Measurements from ENCODE around the gene KIF21A. TPM values are rescaled to one million over a fixed set of nuclear protein-coding genes. Genes with fewer than 3 reads are reported as not detected.

KIF21A gene
- total RNA-seq, 1 experiment from 2014 or later = 29.1 TPM

DNA sequence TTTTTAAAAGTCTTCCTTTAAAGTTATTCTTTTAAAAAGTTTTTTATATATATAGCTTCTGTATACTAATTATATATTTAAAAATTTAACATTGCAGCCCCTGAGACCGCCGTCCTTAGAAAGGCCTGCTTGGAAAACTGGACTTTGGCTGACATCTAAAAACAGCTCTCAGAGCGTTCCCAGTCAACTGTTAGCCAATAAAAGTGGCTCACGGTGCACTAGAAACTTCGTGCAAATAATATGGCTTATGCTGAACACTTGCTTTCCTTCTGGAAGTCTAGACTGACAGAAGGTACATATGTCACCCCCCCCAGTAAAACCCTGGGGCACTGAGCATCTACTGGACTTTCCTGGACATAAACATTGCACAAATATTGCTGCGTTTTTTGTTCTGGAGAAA, 115.0 kb downstream of the KIF21A start:
- no peaks in the 10 kb centered on the region for H3K9me2 ChIP-seq (ENCODE audit: insufficient read depth)
- BruUV-seq (replicated peaks) = no TSS peak
- H3K9me3 ChIP-seq (ENCODE audit: control insufficient read depth in 1 of 2, insufficient read depth in 1 of 2, low read depth in 1 of 2, low read length in 2 of 2) = no peaks in the 10 kb centered on the region
- ATAC-seq (no peak), DNase-seq (ENCODE audit: low read depth, low spot score) (no peak)
- POLR2A ChIA-PET = no interaction called here
- H3K79me2 ChIP-seq (ENCODE audit: insufficient read depth, low read length) = no peaks in the 10 kb centered on the region
- H4K20me1 ChIP-seq (ENCODE audit: insufficient read depth) = no peaks in the 10 kb centered on the region
- CTCF ChIA-PET = no interaction called here
- no peak overlapping the region for H3K4me2 ChIP-seq (ENCODE audit: low read length)
- H3K27me3 ChIP-seq (ENCODE audit: insufficient read depth, low read length) = no peaks in the 10 kb centered on the region
- no peak overlapping the region for H2AFZ ChIP-seq (ENCODE audit: low read depth, low read length, poor library complexity, severe bottlenecking)
- H3K9ac ChIP-seq (ENCODE audit: low read length) = no peak overlapping the region
- TF ChIP-seq MAX (IDR thresholded peaks at IDR 0.05) (no peak), EGR1 (IDR thresholded peaks at IDR 0.05; ENCODE audit: low read depth) (no peak)
- H3K4me1 ChIP-seq (ENCODE audit: control insufficient read depth in 1 of 2, insufficient read depth in 2 of 2, low read length in 2 of 2) = no peaks in the 10 kb centered on the region
- H3K27ac ChIP-seq (ENCODE audit: low read depth, low read length) = no peak overlapping the region
- peaks cover 5 to 14% of the 10 kb centered on the region in 2 experiments; a peak in 2 of 4 replicates for H3K36me3 ChIP-seq (ENCODE audit: control insufficient read depth in 1 of 2, insufficient read depth in 2 of 2, low read length in 2 of 2)
- H3K4me3 ChIP-seq (replicated peaks in 1 of 2; ENCODE audit: low read depth in 1 of 2, low read length in 2 of 2) = no peak overlapping the region
- intact Hi-C loops (cut with micrococcal nuclease) = no loop called here
- RAD21 ChIA-PET (ENCODE audit: low non-redundant PET in 1 of 2, low total read pairs in 2 of 2, uncharacterized antibody in 2 of 2, unreplicated experiment in 2 of 2) = no interaction called here

DNA sequence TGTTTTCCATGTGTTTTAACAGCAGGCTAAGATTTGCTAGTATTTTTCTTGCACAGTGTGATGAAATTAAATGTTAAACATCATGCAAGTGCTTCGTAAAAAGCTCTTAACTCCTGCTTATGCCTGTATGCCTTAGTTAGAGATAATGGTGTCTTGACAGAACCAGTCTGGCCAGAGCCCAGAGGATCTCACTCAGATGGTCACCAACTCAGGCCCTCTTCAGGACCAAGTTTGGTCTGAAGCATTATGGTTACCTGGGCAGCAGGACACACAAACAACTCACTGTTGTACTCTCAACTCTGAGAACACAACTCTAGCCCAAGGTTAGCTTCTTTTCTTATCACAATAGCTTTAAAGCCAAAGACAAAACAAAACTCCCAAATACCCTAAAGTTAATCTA, 115.4 kb downstream of the KIF21A start:
- H3K27ac ChIP-seq (ENCODE audit: low read depth, low read length) = no peak overlapping the region
- ChIA-PET RAD21 (ENCODE audit: low non-redundant PET in 1 of 2, low total read pairs in 2 of 2, uncharacterized antibody in 2 of 2, unreplicated experiment in 2 of 2) (no interaction called here), POLR2A (no interaction called here), CTCF (no interaction called here)
- no peaks in the 10 kb centered on the region for H4K20me1 ChIP-seq (ENCODE audit: insufficient read depth)
- ATAC-seq (no peak), DNase-seq (ENCODE audit: low read depth, low spot score) (no peak)
- H3K9me3 ChIP-seq (ENCODE audit: control insufficient read depth in 1 of 2, insufficient read depth in 1 of 2, low read depth in 1 of 2, low read length in 2 of 2) = no peaks in the 10 kb centered on the region
- H2AFZ ChIP-seq (ENCODE audit: low read depth, low read length, poor library complexity, severe bottlenecking) = no peak overlapping the region
- no peaks in the 10 kb centered on the region for H3K27me3 ChIP-seq (ENCODE audit: insufficient read depth, low read length)
- H3K9ac ChIP-seq (ENCODE audit: low read length) = no peak overlapping the region
- peaks cover 5 to 14% of the 10 kb centered on the region in 2 experiments; a peak in 2 of 4 replicates for H3K36me3 ChIP-seq (ENCODE audit: control insufficient read depth in 1 of 2, insufficient read depth in 2 of 2, low read length in 2 of 2)
- no peaks in the 10 kb centered on the region for H3K79me2 ChIP-seq (ENCODE audit: insufficient read depth, low read length)
- no peaks in the 10 kb centered on the region for H3K9me2 ChIP-seq (ENCODE audit: insufficient read depth)
- H3K4me3 ChIP-seq (replicated peaks in 1 of 2; ENCODE audit: low read depth in 1 of 2, low read length in 2 of 2) = no peak overlapping the region
- no peak overlapping the region for H3K4me2 ChIP-seq (ENCODE audit: low read length)
- BruUV-seq (replicated peaks) = no TSS peak
- H3K4me1 ChIP-seq (ENCODE audit: control insufficient read depth in 1 of 2, insufficient read depth in 2 of 2, low read length in 2 of 2) = no peaks in the 10 kb centered on the region
- intact Hi-C loops (cut with micrococcal nuclease) = no loop called here
- no peak for TF ChIP-seq ZBTB33 (IDR thresholded peaks at IDR 0.05; ENCODE audit: extremely low read depth, insufficient replicate concordance, low read length)
- no peak for TF ChIP-seq RAD21 (IDR thresholded peaks at IDR 0.05; ENCODE audit: low read depth)
- no peak for TF ChIP-seq MAX (IDR thresholded peaks at IDR 0.05)
- no peak for TF ChIP-seq POLR2A (IDR thresholded peaks at IDR 0.05; ENCODE audit: borderline replicate concordance, extremely low read depth, insufficient read depth, insufficient read length)
- TF ChIP-seq POLR2AphosphoS5 (IDR thresholded peaks at IDR 0.05; ENCODE audit: low read depth, low read length) = no peak
- TF ChIP-seq EZH2phosphoT487 (IDR thresholded peaks at IDR 0.05; ENCODE audit: borderline replicate concordance) = no peak
- no peak for TF ChIP-seq CBX3 (IDR thresholded peaks at IDR 0.05; ENCODE audit: low read depth)
- TF ChIP-seq ZFX (IDR thresholded peaks at IDR 0.05) = no peak
- TF ChIP-seq SP1 (IDR thresholded peaks at IDR 0.05; ENCODE audit: low read depth) = no peak
- no peak for TF ChIP-seq EZH2 (IDR thresholded peaks at IDR 0.05)
- TF ChIP-seq REST (IDR thresholded peaks at IDR 0.05; ENCODE audit: low read depth) = no peak
- TF ChIP-seq EGR1 (IDR thresholded peaks at IDR 0.05; ENCODE audit: low read depth) = no peak
- no peak for TF ChIP-seq ATF3 (IDR thresholded peaks at IDR 0.05)
- TF ChIP-seq CEBPB (IDR thresholded peaks at IDR 0.05; ENCODE audit: low read depth) = no peak
- TF ChIP-seq FOSL1 (IDR thresholded peaks at IDR 0.05; ENCODE audit: low read depth) = no peak
- no peak for TF ChIP-seq JUND (IDR thresholded peaks at IDR 0.05)
- no peak for TF ChIP-seq ELF1 (IDR thresholded peaks at IDR 0.05; ENCODE audit: borderline replicate concordance, low read depth)

Data from HCT116 (cell line).